GM23338 (cell line): ENCODE data around the gene NUP50. TPM values are rescaled to one million over a fixed set of nuclear protein-coding genes. Genes with fewer than 3 reads are reported as not detected.

ENCODE experiments used
- EZH2 ChIP-seq: fragments of 200-600 bp; sonication (generic); IDR thresholded peaks from one replicate; pipeline ENCODE4 v1.8.0; 2017; ENCODE audit warnings: antibody characterized with exemption, mild to moderate bottlenecking, low read depth; ENCODE audit not compliant: unreplicated experiment
- REST ChIP-seq: IDR thresholded peaks from one replicate; pipeline ENCODE4 v1.6.1; 2018; ENCODE audit warnings: antibody characterized with exemption; ENCODE audit not compliant: unreplicated experiment
- STAT1 ChIP-seq: IDR thresholded peaks from one replicate; pipeline ENCODE4 v1.6.1; 2016; ENCODE audit warnings: antibody characterized with exemption; ENCODE audit not compliant: unreplicated experiment
- polyA plus RNA-seq: library from polyadenylated mRNA; unstranded; fragments of >200 nt; fragmentation: Nextera tagmentation; extraction: Ambion mirVana; gene quantifications from 2 replicates; pipeline ENCODE4 v1.2.1, GENCODE V29; 2016
- total RNA-seq: library from RNA; depleted of rRNA; stranded (reverse); fragments of >200 nt; shearing (Covaris generic); gene quantifications from 2 replicates; pipeline ENCODE4 v1.2.3, GENCODE V29; 2014
- TF ChIP-seq, protein P1 (sequence below): fragments of 250-450 bp; sonication (Bioruptor Pico); IDR thresholded peaks from 2 replicates; pipeline ENCODE4 v1.5.0; 2020; ENCODE audit warnings: mild to moderate bottlenecking, moderate library complexity

NUP50 gene
- total and polyA plus RNA-seq, 2 experiments from 2014 or later: 45.9 to 96.6 TPM

DNA sequence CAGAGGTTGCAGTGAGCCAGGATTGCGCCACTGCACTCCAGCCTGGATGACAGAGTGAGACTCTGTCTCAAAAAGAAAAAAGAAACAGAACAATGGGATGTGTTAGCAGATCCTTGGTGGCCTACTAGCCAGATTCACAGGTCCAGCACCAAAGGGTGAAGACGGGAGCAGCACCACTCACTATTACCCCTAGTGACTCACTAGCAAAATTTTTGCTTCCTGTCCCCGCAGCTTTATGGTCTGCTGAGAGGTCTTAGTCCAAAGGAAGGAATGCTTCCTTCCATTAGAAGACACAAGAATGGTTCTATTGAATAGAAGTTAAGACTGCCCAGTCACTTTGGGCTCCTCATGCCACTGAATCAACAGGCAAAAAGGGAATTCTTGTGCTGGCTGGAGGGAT is 35.9 kb upstream of the NUP50 start (continued):
- TF ChIP-seq REST: no peak
- no peak for TF ChIP-seq EZH2
- TF ChIP-seq STAT1: no peak
- TF ChIP-seq, protein P1, sequence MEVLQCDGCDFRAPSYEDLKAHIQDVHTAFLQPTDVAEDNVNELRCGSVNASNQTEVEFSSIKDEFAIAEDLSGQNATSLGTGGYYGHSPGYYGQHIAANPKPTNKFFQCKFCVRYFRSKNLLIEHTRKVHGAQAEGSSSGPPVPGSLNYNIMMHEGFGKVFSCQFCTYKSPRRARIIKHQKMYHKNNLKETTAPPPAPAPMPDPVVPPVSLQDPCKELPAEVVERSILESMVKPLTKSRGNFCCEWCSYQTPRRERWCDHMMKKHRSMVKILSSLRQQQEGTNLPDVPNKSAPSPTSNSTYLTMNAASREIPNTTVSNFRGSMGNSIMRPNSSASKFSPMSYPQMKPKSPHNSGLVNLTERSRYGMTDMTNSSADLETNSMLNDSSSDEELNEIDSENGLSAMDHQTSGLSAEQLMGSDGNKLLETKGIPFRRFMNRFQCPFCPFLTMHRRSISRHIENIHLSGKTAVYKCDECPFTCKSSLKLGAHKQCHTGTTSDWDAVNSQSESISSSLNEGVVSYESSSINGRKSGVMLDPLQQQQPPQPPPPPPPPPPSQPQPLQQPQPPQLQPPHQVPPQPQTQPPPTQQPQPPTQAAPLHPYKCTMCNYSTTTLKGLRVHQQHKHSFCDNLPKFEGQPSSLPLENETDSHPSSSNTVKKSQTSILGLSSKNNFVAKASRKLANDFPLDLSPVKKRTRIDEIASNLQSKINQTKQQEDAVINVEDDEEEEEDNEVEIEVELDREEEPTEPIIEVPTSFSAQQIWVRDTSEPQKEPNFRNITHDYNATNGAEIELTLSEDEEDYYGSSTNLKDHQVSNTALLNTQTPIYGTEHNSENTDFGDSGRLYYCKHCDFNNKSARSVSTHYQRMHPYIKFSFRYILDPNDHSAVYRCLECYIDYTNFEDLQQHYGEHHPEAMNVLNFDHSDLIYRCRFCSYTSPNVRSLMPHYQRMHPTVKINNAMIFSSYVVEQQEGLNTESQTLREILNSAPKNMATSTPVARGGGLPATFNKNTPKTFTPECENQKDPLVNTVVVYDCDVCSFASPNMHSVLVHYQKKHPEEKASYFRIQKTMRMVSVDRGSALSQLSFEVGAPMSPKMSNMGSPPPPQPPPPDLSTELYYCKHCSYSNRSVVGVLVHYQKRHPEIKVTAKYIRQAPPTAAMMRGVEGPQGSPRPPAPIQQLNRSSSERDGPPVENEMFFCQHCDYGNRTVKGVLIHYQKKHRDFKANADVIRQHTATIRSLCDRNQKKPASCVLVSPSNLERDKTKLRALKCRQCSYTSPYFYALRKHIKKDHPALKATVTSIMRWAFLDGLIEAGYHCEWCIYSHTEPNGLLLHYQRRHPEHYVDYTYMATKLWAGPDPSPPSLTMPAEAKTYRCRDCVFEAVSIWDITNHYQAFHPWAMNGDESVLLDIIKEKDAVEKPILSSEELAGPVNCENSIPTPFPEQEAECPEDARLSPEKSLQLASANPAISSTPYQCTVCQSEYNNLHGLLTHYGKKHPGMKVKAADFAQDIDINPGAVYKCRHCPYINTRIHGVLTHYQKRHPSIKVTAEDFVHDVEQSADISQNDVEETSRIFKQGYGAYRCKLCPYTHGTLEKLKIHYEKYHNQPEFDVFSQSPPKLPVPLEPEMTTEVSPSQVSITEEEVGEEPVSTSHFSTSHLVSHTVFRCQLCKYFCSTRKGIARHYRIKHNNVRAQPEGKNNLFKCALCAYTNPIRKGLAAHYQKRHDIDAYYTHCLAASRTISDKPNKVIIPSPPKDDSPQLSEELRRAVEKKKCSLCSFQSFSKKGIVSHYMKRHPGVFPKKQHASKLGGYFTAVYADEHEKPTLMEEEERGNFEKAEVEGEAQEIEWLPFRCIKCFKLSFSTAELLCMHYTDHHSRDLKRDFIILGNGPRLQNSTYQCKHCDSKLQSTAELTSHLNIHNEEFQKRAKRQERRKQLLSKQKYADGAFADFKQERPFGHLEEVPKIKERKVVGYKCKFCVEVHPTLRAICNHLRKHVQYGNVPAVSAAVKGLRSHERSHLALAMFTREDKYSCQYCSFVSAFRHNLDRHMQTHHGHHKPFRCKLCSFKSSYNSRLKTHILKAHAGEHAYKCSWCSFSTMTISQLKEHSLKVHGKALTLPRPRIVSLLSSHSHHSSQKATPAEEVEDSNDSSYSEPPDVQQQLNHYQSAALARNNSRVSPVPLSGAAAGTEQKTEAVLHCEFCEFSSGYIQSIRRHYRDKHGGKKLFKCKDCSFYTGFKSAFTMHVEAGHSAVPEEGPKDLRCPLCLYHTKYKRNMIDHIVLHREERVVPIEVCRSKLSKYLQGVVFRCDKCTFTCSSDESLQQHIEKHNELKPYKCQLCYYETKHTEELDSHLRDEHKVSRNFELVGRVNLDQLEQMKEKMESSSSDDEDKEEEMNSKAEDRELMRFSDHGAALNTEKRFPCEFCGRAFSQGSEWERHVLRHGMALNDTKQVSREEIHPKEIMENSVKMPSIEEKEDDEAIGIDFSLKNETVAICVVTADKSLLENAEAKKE (CRISPR knock-in tag): no peak
